Neuronal stem cell (in vitro differentiated cells): ENCODE results near the gene EFR3B.
"Not testable (repeated sequence)": the region's sequence is repeated elsewhere in the genome, so short reads cannot be mapped to it uniquely, and the experiment has no call there.

ENCODE experiments used
- DNase-seq: peaks from one replicate; pipeline ENCODE4 v3.0.0-alpha.2; 2013; ENCODE audit warnings: low spot score
- H2AFZ ChIP-seq: one replicate; pipeline ENCODE4 v1.6.1; 2013; ENCODE audit warnings: mild to moderate bottlenecking, low read length, inconsistent platforms
- H2AK5ac ChIP-seq: 2 replicates; pipeline ENCODE4 v1.6.1; 2013; ENCODE audit warnings: low read depth, mild to moderate bottlenecking, inconsistent platforms, low read length, moderate library complexity, mixed read lengths
- H2BK120ac ChIP-seq: 2 replicates; pipeline ENCODE4 v1.6.1; 2013; ENCODE audit warnings: low read depth, mild to moderate bottlenecking, inconsistent platforms, low read length, moderate library complexity, mixed read lengths
- H2BK12ac ChIP-seq: one replicate; pipeline ENCODE4 v1.6.1; 2013; ENCODE audit warnings: low read length, inconsistent platforms
- H2BK15ac ChIP-seq: 2 replicates; pipeline ENCODE4 v1.6.1; 2013; ENCODE audit warnings: mild to moderate bottlenecking, low read length, inconsistent platforms, mixed read lengths
- H2BK5ac ChIP-seq: one replicate; pipeline ENCODE4 v1.6.1; 2013; ENCODE audit warnings: inconsistent platforms, mild to moderate bottlenecking, low read length, moderate library complexity
- H3K14ac ChIP-seq: one replicate; pipeline ENCODE4 v1.6.1; 2013; ENCODE audit warnings: low read length, inconsistent platforms
- H3K18ac ChIP-seq: 2 replicates; pipeline ENCODE4 v1.6.1; 2013; ENCODE audit warnings: low read length, inconsistent platforms
- H3K23ac ChIP-seq: 2 replicates; pipeline ENCODE4 v1.6.1; 2013; ENCODE audit warnings: low read depth, mild to moderate bottlenecking, mixed read lengths, low read length, inconsistent platforms; ENCODE audit not compliant: poor library complexity
- H3K27ac ChIP-seq: replicated peaks from 3 replicates; pipeline ENCODE4 v1.5.1; 2013; ENCODE audit warnings: low read length, inconsistent platforms
- H3K27me3 ChIP-seq, 3 experiments: 2 replicates each; pipeline ENCODE4 v1.6.1; 2013; ENCODE audit warnings: low read length in 3 of 3, mild to moderate bottlenecking in 2 of 3, inconsistent platforms in 1 of 3, low read depth in 1 of 3, mixed read lengths in 1 of 3, moderate library complexity in 1 of 3; ENCODE audit not compliant: control insufficient read depth in 3 of 3, insufficient read depth in 3 of 3
- H3K36me3 ChIP-seq, 2 donors: replicated peaks in 1 of 2; 2 replicates each; pipeline ENCODE4 v1.6.1; 2013; ENCODE audit warnings: low read length in 2 of 2; ENCODE audit not compliant: control insufficient read depth in 2 of 2, insufficient read depth in 2 of 2
- H3K4ac ChIP-seq: 2 replicates; pipeline ENCODE4 v1.6.1; 2013; ENCODE audit warnings: inconsistent platforms, mild to moderate bottlenecking, low read length, moderate library complexity
- H3K4me1 ChIP-seq, 2 donors: 1 replicate in 1 of 2; 2 replicates in 1 of 2; pipeline ENCODE4 v1.6.1; 2013; ENCODE audit warnings: low read length in 2 of 2, low read depth in 1 of 2; ENCODE audit not compliant: control insufficient read depth in 2 of 2, insufficient read depth in 1 of 2
- H3K4me2 ChIP-seq: one replicate; pipeline ENCODE4 v1.6.1; 2013; ENCODE audit warnings: mild to moderate bottlenecking, low read length, inconsistent platforms; ENCODE audit not compliant: insufficient read depth, poor library complexity, severe bottlenecking
- H3K4me3 ChIP-seq, 2 donors: 2 replicates each; pipeline ENCODE4 v1.5.1; 2013; ENCODE audit warnings: low read length in 2 of 2, mild to moderate bottlenecking in 2 of 2, inconsistent platforms in 1 of 2, moderate library complexity in 1 of 2
- H3K79me1 ChIP-seq: one replicate; pipeline ENCODE4 v1.6.1; 2013; ENCODE audit warnings: low read depth, mild to moderate bottlenecking, inconsistent platforms, low read length, moderate library complexity
- H3K9ac ChIP-seq: one replicate; pipeline ENCODE4 v1.6.1; 2013; ENCODE audit warnings: mild to moderate bottlenecking, low read depth, low read length, inconsistent platforms; ENCODE audit not compliant: poor library complexity
- H3K9me3 ChIP-seq, 2 donors: replicated peaks in 1 of 2; 2 replicates each; pipeline versions ENCODE3 to v1.6.1; 2013; ENCODE audit warnings: low read length in 2 of 2, mild to moderate bottlenecking in 2 of 2, inconsistent platforms in 1 of 2, low read depth in 1 of 2, mixed read lengths in 1 of 2, moderate library complexity in 1 of 2; ENCODE audit not compliant: control insufficient read depth in 2 of 2, insufficient read depth in 1 of 2
- H4K8ac ChIP-seq: one replicate; pipeline ENCODE4 v1.6.1; 2013; ENCODE audit warnings: low read depth, mild to moderate bottlenecking, inconsistent platforms, low read length, moderate library complexity
- H4K91ac ChIP-seq: one replicate; pipeline ENCODE4 v1.6.1; 2013; ENCODE audit warnings: low read length, low read depth, mild to moderate bottlenecking, inconsistent platforms; ENCODE audit not compliant: poor library complexity
- WGBS, 2 donors: extraction: QIAGEN DNeasy Blood & Tissue Kit; methylation state at CpG; one replicate each; pipeline ENCODE4 v1.1.7; 2013; ENCODE audit warnings: missing lambda C conversion rate in 2 of 2, mixed read lengths in 1 of 2; ENCODE audit not compliant: insufficient read length in 2 of 2, insufficient replicate concordance in 1 of 2; ENCODE audit errors: extremely low coverage in 2 of 2; 5-methylcytosine and 5-hydroxymethylcytosine counted together

The EFR3B gene

DNA sequence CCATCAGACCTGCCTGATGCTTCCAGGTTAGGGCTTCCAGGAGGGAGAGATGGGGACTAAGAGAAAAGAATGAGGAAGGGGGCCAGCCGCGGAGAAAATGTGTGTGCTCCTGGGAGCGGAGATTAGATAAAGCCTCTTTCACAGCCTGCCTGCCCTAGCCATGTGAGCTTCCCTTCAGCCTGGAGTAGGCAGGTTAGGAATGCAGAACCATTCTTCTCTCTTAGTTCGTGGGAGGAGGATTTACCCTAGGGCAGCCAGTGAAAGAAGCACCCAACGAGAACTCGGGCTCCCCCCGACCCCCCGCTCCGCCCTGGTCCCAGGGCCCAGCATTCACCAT lies 90.4 kb downstream of the EFR3B start:
- no peaks in the 10 kb centered on the region for H3K79me1 ChIP-seq
- no peak overlapping the region for H2AFZ ChIP-seq
- peak overlapping the region; percentile 99 for H3K18ac ChIP-seq
- peak overlapping the region; percentile 53 for H2BK15ac ChIP-seq
- H3K27ac ChIP-seq: peak overlapping the region; percentile 96
- WGBS, 2 donors: no CpG with 5 or more reads among the region's 9 CpGs
- H2BK12ac ChIP-seq: no peak overlapping the region
- H2AK5ac ChIP-seq: peak overlapping the region; percentile 87
- no peak overlapping the region for H4K91ac ChIP-seq
- no peaks in the 10 kb centered on the region for H3K9me3 ChIP-seq
- no peak overlapping the region for H3K4ac ChIP-seq
- peak overlapping the region; percentile 85 for H2BK5ac ChIP-seq
- H4K8ac ChIP-seq: no peak overlapping the region
- H3K14ac ChIP-seq: no peak overlapping the region
- H3K23ac ChIP-seq: no peak overlapping the region
- DNase-seq: peak; percentile 58
- H3K4me2 ChIP-seq: peak overlapping the region; percentile 50
- no peak overlapping the region for H3K4me3 ChIP-seq
- peaks cover 2 to 23% of the 10 kb centered on the region in 2 donors for H3K4me1 ChIP-seq
- H2BK120ac ChIP-seq: peak overlapping the region; percentile 89
- peaks cover 38 to 63% of the 10 kb centered on the region in 2 donors for H3K36me3 ChIP-seq
- no peaks in the 10 kb centered on the region for H3K27me3 ChIP-seq
- no peak overlapping the region for H3K9ac ChIP-seq

DNA sequence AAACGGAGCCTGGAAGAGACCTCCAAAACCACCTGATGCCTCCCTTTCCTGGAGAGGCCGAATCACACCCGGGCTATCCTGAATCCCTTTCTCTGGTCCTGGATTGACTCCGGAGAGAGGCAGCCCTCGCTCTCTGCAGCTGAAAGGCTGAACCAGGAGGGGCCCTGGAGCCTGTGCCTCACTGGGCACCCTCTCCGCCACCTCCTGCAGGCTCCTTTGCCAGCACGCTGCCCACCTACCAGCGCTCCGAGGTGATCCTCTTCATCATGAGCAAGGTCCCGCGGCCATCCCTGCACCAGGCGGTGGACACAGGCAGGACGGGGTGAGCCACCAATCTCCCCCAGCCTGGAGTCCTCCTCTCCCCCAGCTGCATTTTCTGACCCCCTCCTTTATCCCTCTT lies 90.8 kb downstream of the EFR3B start:
- H3K36me3 ChIP-seq: peaks cover 41 to 66% of the 10 kb centered on the region in 2 donors
- no CpG with 5 or more reads among the region's 13 CpGs for WGBS, 2 donors
- H4K91ac ChIP-seq: peak overlapping the region; percentile 34
- H3K14ac ChIP-seq: peak overlapping the region; percentile 89
- H3K4me1 ChIP-seq: peaks cover 2 to 22% of the 10 kb centered on the region in 2 donors
- H3K79me1 ChIP-seq: no peaks in the 10 kb centered on the region
- H3K4ac ChIP-seq: peak overlapping the region; percentile 26
- no peak overlapping the region for H3K4me3 ChIP-seq
- H2AK5ac ChIP-seq: peak overlapping the region; percentile 87
- no peaks in the 10 kb centered on the region for H3K27me3 ChIP-seq
- H3K9me3 ChIP-seq: no peaks in the 10 kb centered on the region
- peak overlapping the region; percentile 85 for H2BK5ac ChIP-seq
- no peak overlapping the region for H2BK12ac ChIP-seq
- H2BK15ac ChIP-seq: peak overlapping the region; percentile 53
- H3K27ac ChIP-seq: peak overlapping the region; percentile 96
- H2BK120ac ChIP-seq: peak overlapping the region; percentile 89
- H3K18ac ChIP-seq: peak overlapping the region; percentile 99
- peak overlapping the region; percentile 44 for H3K9ac ChIP-seq
- H3K4me2 ChIP-seq: no peak overlapping the region
- no peak for DNase-seq
- no peak overlapping the region for H2AFZ ChIP-seq
- H4K8ac ChIP-seq: no peak overlapping the region
- no peak overlapping the region for H3K23ac ChIP-seq

- H3K36me3 ChIP-seq: peaks cover 48 to 65% of the 10 kb centered on the region in 2 donors
- not testable (repeated sequence) for H2BK15ac ChIP-seq, H3K27me3 ChIP-seq, DNase-seq, H4K91ac ChIP-seq, H3K4me1 ChIP-seq, H3K23ac ChIP-seq, H3K18ac ChIP-seq, H2BK12ac ChIP-seq, H2BK120ac ChIP-seq, H3K79me1 ChIP-seq, H3K14ac ChIP-seq, H3K27ac ChIP-seq, H3K4me2 ChIP-seq, H3K4ac ChIP-seq, H4K8ac ChIP-seq, H3K9ac ChIP-seq, H2AK5ac ChIP-seq, H3K9me3 ChIP-seq, H2AFZ ChIP-seq, H3K4me3 ChIP-seq, H2BK5ac ChIP-seq
- WGBS, 2 donors: no CpG with 5 or more reads among the region's 4 CpGs
Observed at GRCh38 chr2:25140535-25140934, 98.7 kb downstream of the EFR3B start.

DNA sequence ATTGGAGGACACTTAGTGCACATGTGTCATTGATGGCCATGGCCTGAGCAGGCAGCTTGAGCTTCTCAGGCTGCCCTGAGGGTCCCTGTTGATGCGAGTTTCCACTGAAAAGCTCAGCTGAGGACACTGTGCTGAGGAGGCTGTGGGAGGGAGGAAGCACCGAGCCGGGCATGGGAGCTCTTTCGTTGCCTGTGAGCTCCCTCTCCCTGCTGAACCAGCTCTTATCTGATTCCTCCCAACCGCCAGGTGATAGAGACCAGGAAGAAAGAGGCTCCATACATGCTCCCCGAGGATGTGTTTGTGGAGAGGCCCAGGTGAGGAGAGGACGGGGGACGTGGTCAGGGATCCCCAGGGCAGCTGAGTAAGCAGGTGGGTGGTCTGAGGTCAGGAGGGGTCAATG lies 99.2 kb downstream of the EFR3B start:
- H2BK5ac ChIP-seq: no peak overlapping the region
- H3K14ac ChIP-seq: no peak overlapping the region
- H2BK15ac ChIP-seq: no peak overlapping the region
- H3K23ac ChIP-seq: no peak overlapping the region
- no peak overlapping the region for H3K18ac ChIP-seq
- peaks cover 50 to 64% of the 10 kb centered on the region in 2 donors for H3K36me3 ChIP-seq
- H2BK12ac ChIP-seq: no peak overlapping the region
- H3K4me2 ChIP-seq: no peak overlapping the region
- H4K91ac ChIP-seq: no peak overlapping the region
- H3K4me1 ChIP-seq: no peaks in the 10 kb centered on the region
- H2AK5ac ChIP-seq: no peak overlapping the region
- no peak overlapping the region for H3K27ac ChIP-seq
- H3K79me1 ChIP-seq: no peaks in the 10 kb centered on the region
- DNase-seq: no peak
- H3K27me3 ChIP-seq: no peaks in the 10 kb centered on the region
- no peak overlapping the region for H3K4ac ChIP-seq
- H3K4me3 ChIP-seq: no peak overlapping the region
- no peak overlapping the region for H4K8ac ChIP-seq
- no peak overlapping the region for H2AFZ ChIP-seq
- no peaks in the 10 kb centered on the region for H3K9me3 ChIP-seq
- no peak overlapping the region for H2BK120ac ChIP-seq
- no CpG with 5 or more reads among the region's 8 CpGs for WGBS, 2 donors
- H3K9ac ChIP-seq: no peak overlapping the region
